Measurements from ENCODE around the gene PTP4A2. TPM values are rescaled to one million over a fixed set of nuclear protein-coding genes. Genes with fewer than 3 reads are reported as not detected.

The PTP4A2 gene
- total RNA-seq, 1 experiment from 2014 or later, result 169 TPM

DNA sequence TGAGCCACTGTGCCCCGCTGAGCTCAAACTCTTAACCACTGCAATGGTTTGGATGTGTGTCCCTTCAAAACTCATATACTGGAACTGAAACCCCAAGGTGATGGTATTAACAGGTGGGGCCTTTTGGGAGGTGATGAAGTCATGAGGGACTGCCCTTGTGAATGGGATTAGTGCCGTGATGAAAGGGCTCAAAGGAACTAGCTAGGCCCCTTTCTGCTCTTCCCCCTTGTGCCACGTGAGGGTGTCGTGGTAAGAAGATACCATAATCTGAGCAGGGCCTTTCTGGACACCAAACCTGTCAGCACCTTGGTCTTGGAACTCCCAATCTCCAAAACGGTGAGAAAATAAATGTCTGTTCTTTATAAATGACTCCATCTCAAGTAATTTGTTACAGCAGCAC, 76.8 kb downstream of the PTP4A2 start:
- H3K36me3 Mint-ChIP-seq (ENCODE audit: insufficient read depth, unreplicated experiment), result no peaks in the 10 kb centered on the region
- CTCF ChIA-PET, result no interaction called here

DNA sequence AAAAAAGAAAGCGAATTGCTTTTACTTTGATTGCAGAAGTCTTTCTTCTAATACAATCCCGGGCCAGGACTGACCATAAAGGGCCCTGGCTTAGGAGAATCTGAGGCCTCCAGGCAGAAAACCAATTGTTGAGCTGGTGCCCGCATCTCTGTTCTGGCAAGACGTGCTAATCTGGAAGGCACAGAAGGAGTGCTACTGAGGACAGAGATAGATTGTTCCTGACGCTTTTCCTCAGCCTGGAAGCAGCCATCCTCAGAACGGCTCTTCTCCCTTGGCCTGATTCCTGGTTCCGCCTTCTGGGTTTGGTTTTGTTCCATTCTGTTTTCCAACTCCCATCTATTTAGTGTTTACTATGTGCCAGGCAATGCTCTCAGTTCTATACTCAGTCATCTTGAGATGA, 77.6 kb downstream of the PTP4A2 start:
- no peaks in the 10 kb centered on the region for H3K36me3 ChIP-seq (ENCODE audit: control insufficient read depth, insufficient read depth, low read length)
- H3K27me3 ChIP-seq (replicated peaks; ENCODE audit: control insufficient read depth, insufficient read depth, low read length), result no peaks in the 10 kb centered on the region
- no peak overlapping the region for H3K27ac Mint-ChIP-seq (ENCODE audit: unreplicated experiment)
- ChIA-PET CTCF (interaction anchor here (0.7 kb wide), 1 partner anchor 44 kb away, joined by 6 read pairs; no protein-coding TSS in a partner anchor), POLR2A (no interaction called here)
- TF ChIP-seq, protein P1, sequence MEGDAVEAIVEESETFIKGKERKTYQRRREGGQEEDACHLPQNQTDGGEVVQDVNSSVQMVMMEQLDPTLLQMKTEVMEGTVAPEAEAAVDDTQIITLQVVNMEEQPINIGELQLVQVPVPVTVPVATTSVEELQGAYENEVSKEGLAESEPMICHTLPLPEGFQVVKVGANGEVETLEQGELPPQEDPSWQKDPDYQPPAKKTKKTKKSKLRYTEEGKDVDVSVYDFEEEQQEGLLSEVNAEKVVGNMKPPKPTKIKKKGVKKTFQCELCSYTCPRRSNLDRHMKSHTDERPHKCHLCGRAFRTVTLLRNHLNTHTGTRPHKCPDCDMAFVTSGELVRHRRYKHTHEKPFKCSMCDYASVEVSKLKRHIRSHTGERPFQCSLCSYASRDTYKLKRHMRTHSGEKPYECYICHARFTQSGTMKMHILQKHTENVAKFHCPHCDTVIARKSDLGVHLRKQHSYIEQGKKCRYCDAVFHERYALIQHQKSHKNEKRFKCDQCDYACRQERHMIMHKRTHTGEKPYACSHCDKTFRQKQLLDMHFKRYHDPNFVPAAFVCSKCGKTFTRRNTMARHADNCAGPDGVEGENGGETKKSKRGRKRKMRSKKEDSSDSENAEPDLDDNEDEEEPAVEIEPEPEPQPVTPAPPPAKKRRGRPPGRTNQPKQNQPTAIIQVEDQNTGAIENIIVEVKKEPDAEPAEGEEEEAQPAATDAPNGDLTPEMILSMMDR (IDR thresholded peaks at IDR 0.05; ENCODE audit: insufficient read depth in 1 of 2, low read depth in 1 of 2, low read length in 1 of 2, severe bottlenecking in 1 of 2, unreplicated experiment in 1 of 2), result no peak
- H3K4me1 Mint-ChIP-seq (ENCODE audit: low read depth, unreplicated experiment), result no peaks in the 10 kb centered on the region
- intact Hi-C loops (cut with micrococcal nuclease; ENCODE audit: unreplicated experiment), result no loop called here
- no peaks in the 10 kb centered on the region for H3K36me3 Mint-ChIP-seq (ENCODE audit: insufficient read depth, unreplicated experiment)
- BruUV-seq (replicated peaks), result no TSS peak
- H3K4me3 Mint-ChIP-seq (ENCODE audit: unreplicated experiment), result no peak overlapping the region
- peaks cover 7% of the 10 kb centered on the region for H3K4me1 ChIP-seq
- no peaks in the 10 kb centered on the region for H3K9me3 ChIP-seq
- DNase-seq, result no peak
- no peak overlapping the region for H3K4me3 ChIP-seq (ENCODE audit: low read depth, low read length)
- peaks cover 11% of the 10 kb centered on the region for H3K9me3 Mint-ChIP-seq (ENCODE audit: unreplicated experiment)
- no peaks in the 10 kb centered on the region for H3K27me3 Mint-ChIP-seq (ENCODE audit: insufficient read depth, unreplicated experiment)

More for the DNA sequence above, 76.8 kb downstream of the PTP4A2 start:
- Histone ChIP-seq H3K36me3 (ENCODE audit: control insufficient read depth, insufficient read depth, low read length) (no peaks in the 10 kb centered on the region), H3K4me3 (ENCODE audit: low read depth, low read length) (no peak overlapping the region), H3K9me3 (no peaks in the 10 kb centered on the region), H3K27me3 (replicated peaks; ENCODE audit: control insufficient read depth, insufficient read depth, low read length) (no peaks in the 10 kb centered on the region), H3K4me1 (no peaks in the 10 kb centered on the region; the same call in 1 of the 2 replicates)
- TF ChIP-seq, protein P1 (IDR thresholded peaks at IDR 0.05; ENCODE audit: insufficient read depth in 1 of 2, low read depth in 1 of 2, low read length in 1 of 2, severe bottlenecking in 1 of 2, unreplicated experiment in 1 of 2), result no peak
- POLR2A ChIA-PET, result no interaction called here
- BruUV-seq (replicated peaks), result no TSS peak
- intact Hi-C loops (cut with micrococcal nuclease; ENCODE audit: unreplicated experiment), result no loop called here
- Mint-ChIP-seq H3K4me1 (ENCODE audit: low read depth, unreplicated experiment) (no peaks in the 10 kb centered on the region), H3K4me3 (ENCODE audit: unreplicated experiment) (no peak overlapping the region), H3K27ac (ENCODE audit: unreplicated experiment) (no peak overlapping the region), H3K9me3 (ENCODE audit: unreplicated experiment) (peaks cover 11% of the 10 kb centered on the region), H3K27me3 (ENCODE audit: insufficient read depth, unreplicated experiment) (no peaks in the 10 kb centered on the region)
- no peak for DNase-seq

DNA sequence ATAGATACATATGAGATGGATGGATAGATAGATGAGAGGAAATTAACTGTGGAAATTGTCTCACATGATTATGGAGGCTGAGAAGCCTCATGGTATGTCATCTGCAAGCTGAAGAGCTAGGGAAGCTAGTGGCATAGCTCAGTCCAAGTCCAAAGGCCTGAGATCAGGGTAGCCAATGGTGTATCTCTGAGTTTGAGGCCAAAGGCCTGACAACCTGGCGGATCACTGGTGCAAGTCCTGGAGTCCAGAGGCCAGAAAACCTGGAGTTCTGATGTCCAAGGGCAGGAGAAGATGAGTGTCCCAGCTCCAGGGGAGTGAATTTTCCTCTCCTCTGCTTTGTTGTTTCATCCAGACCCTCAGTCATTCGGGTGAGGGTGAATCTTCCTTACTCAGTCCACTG, 78.4 kb downstream of the PTP4A2 start:
- TF ChIP-seq, protein P1 (IDR thresholded peaks at IDR 0.05; ENCODE audit: insufficient read depth in 1 of 2, low read depth in 1 of 2, low read length in 1 of 2, severe bottlenecking in 1 of 2, unreplicated experiment in 1 of 2), result no peak
- Mint-ChIP-seq H3K4me1 (ENCODE audit: low read depth, unreplicated experiment) (no peaks in the 10 kb centered on the region), H3K27ac (ENCODE audit: unreplicated experiment) (no peak overlapping the region), H3K27me3 (ENCODE audit: insufficient read depth, unreplicated experiment) (no peaks in the 10 kb centered on the region), H3K4me3 (ENCODE audit: unreplicated experiment) (no peak overlapping the region), H3K9me3 (ENCODE audit: unreplicated experiment) (peaks cover 11% of the 10 kb centered on the region), H3K36me3 (ENCODE audit: insufficient read depth, unreplicated experiment) (no peaks in the 10 kb centered on the region)
- no peak for DNase-seq
- H3K9me3 ChIP-seq, result no peaks in the 10 kb centered on the region
- intact Hi-C loops (cut with micrococcal nuclease; ENCODE audit: unreplicated experiment), result no loop called here
- no peaks in the 10 kb centered on the region for H3K27me3 ChIP-seq (replicated peaks; ENCODE audit: control insufficient read depth, insufficient read depth, low read length)
- BruUV-seq (replicated peaks), result no TSS peak
- CTCF ChIA-PET, result no interaction called here
- no peak overlapping the region for H3K4me3 ChIP-seq (ENCODE audit: low read depth, low read length)
- POLR2A ChIA-PET, result no interaction called here
- H3K4me1 ChIP-seq, result peaks cover 15% of the 10 kb centered on the region
- H3K36me3 ChIP-seq (ENCODE audit: control insufficient read depth, insufficient read depth, low read length), result no peaks in the 10 kb centered on the region

Data from Caco-2 (cell line).